Fibroblast of lung (primary cell): ENCODE results near the gene RPS8. TPM values are rescaled to one million over a fixed set of nuclear protein-coding genes. Genes with fewer than 3 reads are reported as not detected.
A peak's percentile ranks its signal among the peaks of the same experiment; 100 is the strongest.

Experiments
- DNase-seq, 2 donors: peaks; one replicate each; pipeline versions ENCODE4 v3.0.0 to v3.0.0-alpha.2; 2010; ENCODE audit warnings: low read depth in 2 of 2
- H2AFZ ChIP-seq: 2 replicates; pipeline ENCODE4 v1.5.1; 2012; ENCODE audit warnings: low read length, control low read depth, inconsistent platforms
- H3K27ac ChIP-seq: 2 replicates; pipeline ENCODE4 v1.5.1; 2011; ENCODE audit warnings: low read length, control low read depth; ENCODE audit not compliant: insufficient read depth
- H3K27me3 ChIP-seq: 2 replicates; pipeline ENCODE4 v1.5.1; 2011; ENCODE audit warnings: mild to moderate bottlenecking, low read length; ENCODE audit not compliant: control insufficient read depth, insufficient read depth
- H3K36me3 ChIP-seq: 2 replicates; pipeline ENCODE4 v1.5.1; 2011; ENCODE audit warnings: low read length; ENCODE audit not compliant: control insufficient read depth, insufficient read depth
- H3K4me1 ChIP-seq: 2 replicates; pipeline ENCODE4 v1.5.1; 2011; ENCODE audit warnings: low read length; ENCODE audit not compliant: control insufficient read depth, insufficient read depth; ENCODE audit errors: extremely low read depth
- H3K4me2 ChIP-seq: 2 replicates; pipeline ENCODE4 v1.5.1; 2011; ENCODE audit warnings: low read length, control low read depth; ENCODE audit not compliant: insufficient read depth; ENCODE audit errors: extremely low read depth
- H3K4me3 ChIP-seq, 4 experiments: fragments of 200-600 bp in 1 of 4; sonication (generic) in 1 of 4; replicated peaks in 1 of 4; 2 replicates each; pipeline ENCODE4 v1.5.1; 2011 to 2016; ENCODE audit warnings: low read length in 4 of 4, low read depth in 3 of 4, mild to moderate bottlenecking in 3 of 4, control low read depth in 2 of 4, inconsistent platforms in 1 of 4, mixed read lengths in 1 of 4; ENCODE audit not compliant: insufficient read depth in 1 of 4; ENCODE audit errors: control extremely low read depth in 1 of 4
- H3K79me2 ChIP-seq: 2 replicates; pipeline ENCODE4 v1.5.1; 2012; ENCODE audit warnings: mild to moderate bottlenecking, low read length, inconsistent platforms; ENCODE audit not compliant: control insufficient read depth, insufficient read depth
- H3K9ac ChIP-seq: 2 replicates; pipeline ENCODE4 v1.5.1; 2011; ENCODE audit warnings: mild to moderate bottlenecking, low read length, control low read depth; ENCODE audit not compliant: insufficient read depth
- H3K9me3 ChIP-seq: 2 replicates; pipeline ENCODE4 v1.5.1; 2012; ENCODE audit warnings: low read depth, low read length; ENCODE audit not compliant: control insufficient read depth, insufficient read depth
- H4K20me1 ChIP-seq: 2 replicates; pipeline ENCODE4 v1.5.1; 2011; ENCODE audit warnings: low read length; ENCODE audit not compliant: control insufficient read depth, insufficient read depth; ENCODE audit errors: extremely low read depth
- CTCF ChIP-seq, 2 donors: IDR thresholded peaks in 1 of 2; conservative IDR thresholded peaks in 1 of 2; 1 replicate in 1 of 2; 2 replicates in 1 of 2; pipeline ENCODE4 v1.5.1; 2011 to 2012; ENCODE audit warnings: low read length in 2 of 2, control low read depth in 1 of 2, inconsistent platforms in 1 of 2, low read depth in 1 of 2, mild to moderate bottlenecking in 1 of 2
- EZH2 ChIP-seq: IDR thresholded peaks from 2 replicates; pipeline ENCODE4 v1.5.1; 2012; ENCODE audit warnings: low read length, control low read depth, mild to moderate bottlenecking; ENCODE audit errors: missing control alignments
- polyA plus RNA-seq, 2 donors: library from polyadenylated mRNA; depleted of rRNA in 1 of 2; stranded (reverse) in 1 of 2; unstranded in 1 of 2; fragments of >200 nt; gene quantifications; 2 replicates each; pipeline ENCODE4 v1.2.1, GENCODE V29; 2011 to 2012; ENCODE audit warnings: missing spikeins in 1 of 2
- total RNA-seq: library from RNA; depleted of rRNA; stranded (reverse); fragments of >200 nt; gene quantifications from 2 replicates; pipeline ENCODE4 v1.2.1, GENCODE V29; 2014

RPS8 gene
- total and polyA plus RNA-seq, 2 donors (not counting 1 experiment from before 2014, with no cell fraction given), result 1,373 to 2,098 TPM

- no peaks in the 10 kb centered on the region for H3K9me3 ChIP-seq
- peak overlapping the region; percentile 80 for H3K4me2 ChIP-seq
- H3K27me3 ChIP-seq, result no peaks in the 10 kb centered on the region
- peaks cover 34% of the 10 kb centered on the region for H3K79me2 ChIP-seq
- peaks cover 19% of the 10 kb centered on the region for H3K36me3 ChIP-seq
- peak in 1 of 2 donors; percentile 17 for DNase-seq
- TF ChIP-seq CTCF (conservative IDR thresholded peaks at IDR 0.05 in 1 of 2, IDR thresholded peaks at IDR 0.05 in 1 of 2; ENCODE audit: low read depth in 1 of 2, low read length in 2 of 2), result no peak
- no peak for TF ChIP-seq EZH2
- H3K4me3 ChIP-seq, result peak overlapping the region; percentile 61 to 95 (median 76)
- peaks cover 2% of the 10 kb centered on the region for H3K4me1 ChIP-seq
- peak overlapping the region; percentile 97 for H3K9ac ChIP-seq
- H4K20me1 ChIP-seq, result no peaks in the 10 kb centered on the region
- H3K27ac ChIP-seq, result peak overlapping the region; percentile 98
- no peak overlapping the region for H2AFZ ChIP-seq
These were observed 790 bp downstream of the RPS8 start for GRCh38 chr1:44775930-44776729.

- peak overlapping the region; percentile 61 to 95 (median 76) for H3K4me3 ChIP-seq
- peaks cover 34% of the 10 kb centered on the region for H3K79me2 ChIP-seq
- peak overlapping the region; percentile 97 for H3K9ac ChIP-seq
- H4K20me1 ChIP-seq, result no peaks in the 10 kb centered on the region
- H2AFZ ChIP-seq, result no peak overlapping the region
- no peaks in the 10 kb centered on the region for H3K27me3 ChIP-seq
- H3K27ac ChIP-seq, result peak overlapping the region; percentile 98
- peak overlapping the region; percentile 80 for H3K4me2 ChIP-seq
- H3K36me3 ChIP-seq, result peaks cover 22% of the 10 kb centered on the region
- no peaks in the 10 kb centered on the region for H3K9me3 ChIP-seq
- no peak for TF ChIP-seq CTCF (conservative IDR thresholded peaks at IDR 0.05 in 1 of 2, IDR thresholded peaks at IDR 0.05 in 1 of 2; ENCODE audit: low read depth in 1 of 2, low read length in 2 of 2)
- peaks cover 2% of the 10 kb centered on the region for H3K4me1 ChIP-seq
- no peak for DNase-seq
These were observed 1.4 kb downstream of the RPS8 start for GRCh38 chr1:44776730-44777068.

- H3K4me1 ChIP-seq, result peaks cover 2% of the 10 kb centered on the region
- H3K4me3 ChIP-seq, result peak overlapping the region in 3 of 4 experiments; percentile 74 to 95 (median 79)
- TF ChIP-seq EZH2, result no peak
- TF ChIP-seq CTCF (conservative IDR thresholded peaks at IDR 0.05 in 1 of 2, IDR thresholded peaks at IDR 0.05 in 1 of 2; ENCODE audit: low read depth in 1 of 2, low read length in 2 of 2), result no peak
- H4K20me1 ChIP-seq, result no peaks in the 10 kb centered on the region
- peaks cover 34% of the 10 kb centered on the region for H3K79me2 ChIP-seq
- no peak overlapping the region for H2AFZ ChIP-seq
- no peak overlapping the region for H3K27ac ChIP-seq
- DNase-seq, result no peak
- H3K9ac ChIP-seq, result no peak overlapping the region
- no peaks in the 10 kb centered on the region for H3K27me3 ChIP-seq
- peak overlapping the region; percentile 80 for H3K4me2 ChIP-seq
- H3K9me3 ChIP-seq, result no peaks in the 10 kb centered on the region
- peaks cover 22% of the 10 kb centered on the region for H3K36me3 ChIP-seq
These were observed 2.2 kb downstream of the RPS8 start for GRCh38 chr1:44777547-44777946.
